Fibroblast of skin of left quadriceps (primary cell): ENCODE results near the gene FBXL14.

Experiments used
- DNase-seq, 2 experiments: peaks; one replicate each; pipeline ENCODE4 v3.0.0-alpha.2; 2013; ENCODE audit warnings: low read depth in 2 of 2

FBXL14 gene, protein sequence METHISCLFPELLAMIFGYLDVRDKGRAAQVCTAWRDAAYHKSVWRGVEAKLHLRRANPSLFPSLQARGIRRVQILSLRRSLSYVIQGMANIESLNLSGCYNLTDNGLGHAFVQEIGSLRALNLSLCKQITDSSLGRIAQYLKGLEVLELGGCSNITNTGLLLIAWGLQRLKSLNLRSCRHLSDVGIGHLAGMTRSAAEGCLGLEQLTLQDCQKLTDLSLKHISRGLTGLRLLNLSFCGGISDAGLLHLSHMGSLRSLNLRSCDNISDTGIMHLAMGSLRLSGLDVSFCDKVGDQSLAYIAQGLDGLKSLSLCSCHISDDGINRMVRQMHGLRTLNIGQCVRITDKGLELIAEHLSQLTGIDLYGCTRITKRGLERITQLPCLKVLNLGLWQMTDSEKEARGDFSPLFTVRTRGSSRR

DNA sequence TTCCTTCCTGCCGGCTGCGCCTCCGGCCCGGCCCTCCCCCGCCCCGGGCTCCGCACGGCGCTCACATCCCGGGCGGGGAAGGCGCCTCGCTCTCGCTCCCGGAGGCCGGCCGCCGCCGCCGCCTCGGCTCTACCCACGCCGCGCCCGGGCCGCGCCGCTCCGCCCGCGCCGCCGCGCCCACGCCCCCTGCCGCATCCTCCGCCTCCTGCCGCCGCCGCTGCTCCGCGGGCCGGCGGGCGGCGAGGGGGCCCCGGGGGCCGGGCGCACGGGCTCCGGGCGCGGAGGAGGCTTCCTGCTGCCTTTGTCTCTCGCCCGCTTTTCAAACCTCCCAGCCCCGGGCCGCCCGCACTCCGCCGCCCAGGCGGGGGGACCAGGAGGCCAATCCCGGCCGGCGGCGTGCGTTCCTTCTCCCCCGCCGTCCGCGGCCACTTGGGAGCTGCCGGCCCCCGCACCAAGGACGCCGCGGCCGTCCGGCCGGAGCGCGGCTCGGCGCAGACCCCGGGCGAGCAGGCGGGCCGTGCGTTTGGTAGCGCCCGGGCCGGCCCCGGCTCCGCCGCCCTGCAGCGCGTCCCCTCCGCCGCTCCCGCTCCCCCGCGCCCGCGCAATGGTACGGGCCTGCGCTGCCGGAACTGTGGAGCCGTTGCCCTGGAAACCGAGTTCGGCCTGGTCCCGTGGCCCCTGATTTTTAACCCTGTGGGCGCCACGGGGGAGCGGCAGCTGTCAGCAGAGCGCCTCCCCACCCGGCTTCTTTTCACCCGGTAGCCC, at the start of gene FBXL14:
Gene FBXL14, minus strand, starts transcription at position 321 of the 765 bp plus-strand sequence. CDS start 515 bp downstream, outside the sequence.
- DNase-seq, result no peak

DNA sequence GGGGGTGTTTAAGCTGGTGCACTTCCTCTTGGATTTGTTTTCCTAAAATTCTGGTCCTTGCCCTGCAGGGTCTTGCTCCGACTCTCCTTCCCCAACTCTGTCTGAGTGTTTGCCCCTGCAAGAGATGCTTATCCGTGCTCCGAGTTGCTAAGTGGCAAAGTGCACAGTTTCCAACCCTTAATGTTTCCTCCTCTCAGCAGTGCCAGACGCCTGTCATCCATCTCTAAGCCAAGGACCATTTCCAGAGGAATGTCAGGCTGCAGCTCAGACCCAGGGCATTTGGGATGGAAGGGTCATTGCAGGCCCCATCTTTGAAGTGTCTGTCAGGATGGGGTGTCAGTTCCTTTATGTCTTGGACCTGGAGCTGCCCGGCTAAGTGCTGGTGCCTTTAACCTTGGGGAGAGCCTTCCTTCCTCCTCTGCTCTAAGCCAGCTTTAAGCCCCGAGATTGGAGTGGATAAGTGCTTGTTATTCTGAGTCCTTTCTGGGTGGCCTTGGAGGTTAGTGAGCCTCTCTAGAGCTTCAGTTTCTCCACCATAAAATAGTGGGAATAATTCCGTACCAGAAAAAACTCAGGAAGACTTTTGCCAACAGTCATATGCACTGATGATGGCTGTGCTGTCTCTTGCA, 49.6 kb upstream of the FBXL14 start:
- DNase-seq, result no peak

DNA sequence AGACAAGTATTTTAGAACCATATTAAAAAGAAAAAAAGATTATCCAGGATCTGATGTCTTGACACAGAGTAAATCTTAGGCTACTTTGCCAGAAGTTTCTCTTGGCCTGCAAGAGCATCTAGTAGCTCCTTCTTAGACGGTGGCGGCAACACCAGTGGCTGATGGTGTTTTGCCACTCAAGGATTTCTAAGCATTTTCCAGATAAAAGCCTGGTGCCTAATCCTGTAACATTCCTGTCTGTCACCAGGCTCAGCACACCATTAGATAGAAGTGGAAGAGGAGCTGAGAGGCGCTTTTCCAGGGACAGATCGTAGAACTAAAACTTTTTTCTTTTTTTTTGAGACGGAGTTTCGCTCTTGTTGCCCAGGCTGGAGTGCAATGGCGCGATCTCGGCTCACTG, 48.7 kb upstream of the FBXL14 start:
- DNase-seq, result no peak

DNA sequence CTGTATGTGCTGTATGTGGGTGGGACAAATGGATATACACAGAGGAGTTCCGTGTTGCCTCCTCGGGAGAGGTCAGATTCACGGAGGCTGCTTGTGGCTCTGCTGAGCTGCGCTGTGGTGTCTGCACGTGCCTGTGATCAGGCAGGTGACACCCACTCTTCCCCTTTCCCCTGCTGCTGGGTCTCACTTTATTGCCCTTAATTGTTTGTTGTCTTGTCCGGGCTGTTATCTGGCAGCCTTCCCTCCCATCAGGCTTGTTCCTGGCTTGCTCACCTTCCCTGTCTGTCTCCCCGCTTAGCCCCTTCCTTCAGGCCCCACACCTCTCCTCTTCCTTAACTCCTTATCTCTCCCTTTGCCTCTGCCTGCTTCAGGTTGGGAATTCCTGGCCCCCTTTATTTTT, 48.1 kb upstream of the FBXL14 start:
- no peak for DNase-seq

DNA sequence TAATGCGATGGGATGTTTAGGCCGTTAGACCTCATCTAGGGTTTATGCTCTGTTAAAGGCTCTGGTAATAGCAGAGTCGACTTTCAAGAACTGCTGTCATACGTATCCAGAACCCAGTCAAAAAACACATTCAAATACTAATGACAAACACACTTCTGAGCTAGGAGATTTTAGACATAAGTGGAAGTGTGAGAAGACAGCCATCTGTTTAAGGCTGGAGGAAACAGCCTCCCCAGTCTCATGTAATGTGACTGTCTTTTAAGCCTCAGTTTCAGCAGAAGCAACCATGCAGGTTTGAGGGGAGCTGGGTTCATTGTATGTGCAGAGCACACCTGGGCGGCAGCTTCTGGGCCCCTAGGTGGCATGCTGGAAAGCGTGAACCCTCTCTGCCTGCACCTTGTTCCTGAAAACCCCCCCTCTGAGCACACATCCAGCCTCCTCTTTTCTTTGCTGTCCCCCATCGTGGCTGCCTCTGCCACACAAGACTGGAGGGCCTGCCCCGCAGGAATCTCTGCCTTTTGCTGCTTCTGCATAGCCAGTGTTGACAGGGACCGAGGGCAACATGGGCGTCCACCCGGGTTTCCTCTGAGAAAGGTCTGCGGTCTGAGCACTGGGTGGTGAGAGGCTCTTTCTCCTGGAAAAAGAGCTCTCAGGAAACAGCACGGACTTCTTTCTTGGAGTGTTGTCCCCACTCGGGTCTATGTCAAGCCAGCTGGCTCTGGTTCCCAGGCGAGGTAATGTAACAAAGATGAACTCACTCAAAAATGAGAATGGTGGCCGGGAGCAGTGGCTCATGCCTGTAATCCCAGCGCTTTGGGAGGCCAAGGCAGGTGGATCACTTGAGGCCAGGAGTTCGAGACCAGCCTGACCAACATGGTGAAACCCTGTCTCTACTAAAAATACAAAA, 46.2 kb upstream of the FBXL14 start:
- DNase-seq, result no peak

DNA sequence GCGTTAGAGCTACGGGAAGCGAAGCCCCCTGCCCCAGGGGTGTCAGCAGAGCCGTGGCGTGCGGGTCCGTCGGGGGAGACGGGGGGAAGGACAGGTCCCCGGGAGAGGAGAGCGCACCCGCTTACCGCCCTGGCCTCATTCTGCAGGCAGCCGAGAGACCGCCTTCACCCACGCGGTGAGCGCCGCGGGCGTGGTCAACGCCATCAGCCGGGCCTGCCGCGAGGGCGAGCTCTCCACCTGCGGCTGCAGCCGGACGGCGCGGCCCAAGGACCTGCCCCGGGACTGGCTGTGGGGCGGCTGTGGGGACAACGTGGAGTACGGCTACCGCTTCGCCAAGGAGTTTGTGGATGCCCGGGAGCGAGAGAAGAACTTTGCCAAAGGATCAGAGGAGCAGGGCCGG, 45.2 kb upstream of the FBXL14 start:
- no peak for DNase-seq

DNA sequence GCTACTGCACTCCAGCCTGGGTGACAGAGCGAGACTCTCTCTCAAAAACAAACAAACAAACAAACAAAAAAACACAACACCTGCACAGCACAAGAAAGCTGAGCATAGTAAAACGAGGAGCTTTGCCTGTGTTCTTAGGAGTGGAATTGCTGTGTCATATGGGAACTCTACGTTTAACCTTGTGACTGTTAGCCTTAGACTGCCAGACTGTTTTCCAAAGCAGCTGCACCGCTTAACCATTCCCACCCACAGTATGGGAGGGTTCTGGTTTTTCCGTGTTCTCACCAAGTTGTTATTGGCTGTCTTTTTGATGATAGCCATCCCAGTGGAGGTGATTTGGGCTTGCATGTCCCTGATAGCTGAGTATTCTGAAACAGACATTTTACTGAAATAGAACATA, 43.8 kb upstream of the FBXL14 start:
- DNase-seq, result no peak

DNA sequence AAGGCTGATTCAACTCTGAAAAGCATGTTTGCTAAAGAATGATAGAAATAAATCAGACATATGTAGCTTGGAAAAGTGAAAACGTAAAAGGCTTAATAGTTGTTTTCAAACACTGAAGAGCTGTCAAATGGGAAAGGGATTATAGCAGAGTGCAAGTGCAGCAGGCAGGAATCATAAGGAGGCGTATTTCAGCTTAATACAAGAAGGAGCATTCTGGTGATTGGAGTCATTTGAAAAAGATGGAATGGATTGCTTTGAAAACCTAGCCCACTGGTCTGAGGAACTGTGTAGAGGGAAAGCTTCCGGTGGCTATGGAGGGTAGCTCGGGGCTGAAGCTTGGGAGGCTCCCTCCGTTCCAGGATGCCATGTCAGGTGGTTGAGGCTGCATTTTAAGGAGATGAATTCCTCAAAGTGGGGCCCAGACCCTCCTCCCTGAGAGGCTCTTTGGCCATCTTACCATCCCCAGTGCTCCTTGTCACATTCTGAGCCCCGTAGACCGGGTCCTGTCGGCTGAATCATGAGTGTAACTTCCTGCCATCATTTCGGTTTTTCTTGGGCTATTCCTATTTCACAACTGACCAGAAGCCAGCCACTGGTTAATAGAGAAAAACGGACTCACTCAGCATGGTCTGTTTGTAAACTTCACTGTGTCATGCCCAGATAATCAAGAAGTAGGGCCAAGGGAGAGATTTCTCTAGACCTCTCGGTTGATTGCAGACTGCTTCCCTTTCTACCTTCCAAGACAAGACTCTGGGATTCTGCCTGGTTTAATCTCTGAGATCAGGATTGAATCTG, 41.1 kb upstream of the FBXL14 start:
- no peak for DNase-seq

DNA sequence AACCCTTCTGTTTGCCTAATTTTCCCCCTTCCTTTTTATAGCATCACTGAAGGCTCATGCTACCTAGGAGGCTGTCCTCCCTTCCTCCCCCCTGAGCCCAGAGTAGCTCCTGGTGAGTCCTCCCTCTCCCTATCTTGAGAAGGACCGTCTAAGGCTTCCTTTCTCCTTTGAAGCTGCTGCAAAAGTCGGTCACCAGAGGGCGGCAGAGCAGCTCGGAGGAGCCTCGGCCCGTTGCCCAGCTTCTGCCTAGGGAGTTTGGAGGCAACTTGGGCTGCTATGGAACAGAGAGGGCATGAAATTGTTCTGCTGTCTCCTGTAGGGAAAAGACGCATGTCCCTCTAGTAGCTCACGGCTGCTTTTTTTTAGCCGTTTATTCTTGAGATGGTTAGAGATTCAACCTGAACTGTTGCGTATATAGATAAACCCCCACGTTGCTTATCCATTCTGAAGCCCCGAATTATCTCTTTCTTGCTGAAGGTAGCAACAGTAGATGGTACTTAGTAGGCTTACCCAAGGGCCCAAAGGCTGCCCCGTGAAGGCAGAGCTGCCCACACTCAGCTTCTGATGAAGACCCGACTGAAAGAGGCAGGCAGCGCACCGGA, 40.3 kb upstream of the FBXL14 start:
- peak; percentile 42 for DNase-seq

DNA sequence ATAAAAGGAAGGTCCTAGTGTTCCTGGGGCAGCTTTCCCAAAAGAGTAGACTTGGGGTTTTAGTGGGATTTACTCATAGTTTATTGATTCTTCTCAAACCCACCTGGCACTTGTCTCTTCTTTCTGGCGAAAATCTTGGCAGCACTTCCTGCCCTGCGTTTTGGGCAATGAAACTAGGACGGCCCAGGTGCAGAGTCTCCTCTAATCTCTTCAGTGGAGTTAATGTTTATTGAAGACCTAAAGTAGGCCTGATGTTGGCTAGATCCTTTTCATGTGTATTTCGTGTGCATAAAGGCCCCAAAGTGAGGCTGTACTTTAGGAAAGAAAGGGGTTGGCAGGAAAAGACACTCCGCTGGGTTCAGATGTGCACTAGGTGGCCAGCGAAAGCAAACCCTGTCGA, 39.8 kb upstream of the FBXL14 start:
- no peak for DNase-seq

DNA sequence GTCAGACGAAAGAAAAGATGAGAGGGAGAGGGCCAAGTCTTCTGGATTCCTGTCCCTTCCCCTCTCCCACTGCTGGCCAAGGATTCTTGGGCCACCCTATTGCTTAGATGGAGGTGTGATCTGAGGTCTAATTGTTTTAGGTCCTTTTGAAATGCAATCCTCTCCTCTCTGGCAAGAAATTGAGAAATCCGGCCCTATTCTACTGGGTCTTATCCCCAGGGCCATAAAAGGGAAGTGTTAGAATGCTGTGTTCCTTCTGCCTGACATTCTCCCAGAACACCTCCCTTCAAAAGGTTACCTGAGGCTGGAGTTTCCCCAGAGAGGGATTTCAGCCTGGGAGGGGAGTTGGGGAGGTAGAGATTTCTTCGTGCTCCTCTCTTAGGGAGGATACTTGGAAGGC, 39.1 kb upstream of the FBXL14 start:
- no peak for DNase-seq

DNA sequence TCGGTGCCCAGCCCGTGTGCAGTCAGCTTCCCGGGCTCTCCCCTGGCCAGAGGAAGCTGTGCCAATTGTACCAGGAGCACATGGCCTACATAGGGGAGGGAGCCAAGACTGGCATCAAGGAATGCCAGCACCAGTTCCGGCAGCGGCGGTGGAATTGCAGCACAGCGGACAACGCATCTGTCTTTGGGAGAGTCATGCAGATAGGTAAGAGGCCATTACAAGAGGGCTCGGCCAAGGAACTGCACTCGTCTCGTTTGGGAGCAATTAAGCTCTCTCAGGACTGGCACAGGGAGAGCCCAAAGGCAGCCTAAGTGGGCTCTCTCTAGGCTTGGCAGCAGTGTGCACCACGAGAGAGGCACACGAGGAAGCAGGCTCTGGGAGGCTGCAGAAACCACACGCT, 38.3 kb upstream of the FBXL14 start:
- DNase-seq, result no peak

DNA sequence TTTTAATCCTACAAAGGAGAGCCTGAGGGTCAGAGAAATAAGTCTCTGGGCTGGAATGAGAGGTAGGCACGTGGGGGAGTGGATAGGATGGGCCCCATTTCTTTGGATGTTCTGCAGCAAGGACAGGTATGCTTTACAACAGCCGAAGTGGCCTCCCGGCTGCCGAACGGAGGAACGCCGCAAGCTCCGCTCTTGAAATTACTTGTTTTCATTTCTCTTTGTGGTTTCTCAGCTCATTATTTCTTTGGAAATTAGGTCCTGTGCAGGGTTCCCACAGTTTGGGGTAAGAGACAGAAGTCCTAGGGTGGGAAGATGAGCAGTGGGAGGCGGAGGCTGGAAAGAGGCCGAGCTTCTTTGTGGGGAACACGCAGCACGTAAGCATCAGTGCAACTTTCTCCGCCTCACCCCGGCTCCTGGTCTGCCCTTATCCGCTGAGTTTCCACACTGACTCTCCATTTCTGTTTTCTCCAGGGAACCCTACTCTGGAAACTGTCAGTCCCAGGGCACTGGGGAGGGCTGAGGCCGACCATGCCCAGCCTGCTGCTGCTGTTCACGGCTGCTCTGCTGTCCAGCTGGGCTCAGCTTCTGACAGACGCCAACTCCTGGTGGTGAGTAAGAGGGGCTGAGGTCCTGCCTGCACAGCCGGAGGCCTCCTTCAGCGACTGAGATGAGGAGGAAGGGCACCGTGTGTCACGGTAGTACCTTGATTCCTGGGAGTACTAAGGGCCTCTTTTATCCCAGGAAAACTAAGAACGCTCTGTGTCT, 36.6 kb upstream of the FBXL14 start:
- no peak for DNase-seq

DNA sequence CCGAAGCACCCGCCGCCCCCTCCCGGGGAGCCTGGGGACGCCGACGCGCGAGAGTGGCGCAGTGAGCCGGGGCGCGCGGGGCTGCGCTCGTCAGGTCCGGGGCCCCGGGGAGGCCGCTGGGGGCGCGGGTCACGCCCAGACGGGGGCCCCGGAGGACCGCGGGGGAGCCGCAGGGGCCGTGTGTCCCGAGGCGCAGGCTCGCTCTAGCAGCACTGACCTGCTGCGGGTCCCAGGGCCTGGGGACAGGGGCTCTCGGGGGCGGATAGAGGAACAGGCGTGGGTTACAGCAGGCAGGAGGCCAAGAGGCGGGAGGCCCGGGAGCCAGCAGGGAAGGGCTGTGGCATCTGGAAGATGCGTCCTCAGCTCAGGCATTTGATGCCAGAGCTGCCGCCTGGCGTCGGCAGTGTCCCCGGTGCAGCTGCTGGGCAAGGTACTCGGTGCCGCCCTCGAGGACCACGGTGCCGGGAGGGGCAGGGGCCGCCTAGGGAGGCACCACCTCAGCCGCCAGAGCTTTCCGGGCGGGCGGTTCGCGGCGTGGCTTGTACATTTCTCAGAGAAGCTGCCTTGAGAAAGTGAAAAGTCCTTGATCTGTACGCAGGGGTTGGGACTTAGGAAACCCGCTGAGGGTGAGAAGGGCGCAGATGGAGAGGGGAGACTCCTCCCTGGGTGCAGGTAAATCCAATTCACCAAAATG, 35.9 kb upstream of the FBXL14 start:
- DNase-seq, result no peak

DNA sequence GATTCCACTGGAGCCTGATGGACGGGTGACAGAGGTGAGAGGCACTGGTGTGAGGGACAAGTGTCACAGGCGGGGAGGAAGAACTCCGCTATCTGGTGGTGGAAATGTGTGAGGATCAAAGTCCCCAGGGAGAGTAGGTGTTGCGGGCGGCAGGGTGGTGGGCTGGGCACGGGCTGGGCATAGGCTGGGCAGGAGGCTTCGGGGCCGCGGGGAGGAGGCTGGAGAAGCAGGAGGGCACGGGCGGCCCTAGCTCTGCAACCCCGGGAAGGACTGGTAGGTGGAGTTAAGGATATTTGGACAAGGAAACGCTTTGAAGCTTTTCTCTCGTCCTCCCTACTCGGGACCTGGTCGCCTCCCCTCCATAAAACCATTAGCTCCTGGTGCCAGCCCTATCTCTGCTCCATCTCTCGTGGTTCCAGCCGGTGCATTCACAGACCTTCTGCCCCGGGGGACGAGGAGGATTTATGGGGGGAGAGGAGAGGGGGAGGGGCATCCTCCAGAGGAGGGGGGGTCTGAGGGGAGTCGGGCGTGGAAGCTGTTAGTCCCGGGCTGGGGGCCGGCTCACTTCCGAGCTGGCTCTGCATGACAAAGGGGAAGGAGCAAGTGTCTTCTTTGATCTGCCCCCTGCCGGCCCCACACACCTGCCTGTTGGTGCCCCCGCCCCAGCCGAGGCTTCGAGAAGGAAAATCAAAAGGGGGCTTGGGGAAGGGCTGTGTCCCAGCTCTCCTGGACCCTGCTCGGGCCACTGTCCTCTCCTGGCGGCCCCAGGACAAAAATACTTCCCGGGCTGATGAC, 35.2 kb upstream of the FBXL14 start:
- no peak for DNase-seq

DNA sequence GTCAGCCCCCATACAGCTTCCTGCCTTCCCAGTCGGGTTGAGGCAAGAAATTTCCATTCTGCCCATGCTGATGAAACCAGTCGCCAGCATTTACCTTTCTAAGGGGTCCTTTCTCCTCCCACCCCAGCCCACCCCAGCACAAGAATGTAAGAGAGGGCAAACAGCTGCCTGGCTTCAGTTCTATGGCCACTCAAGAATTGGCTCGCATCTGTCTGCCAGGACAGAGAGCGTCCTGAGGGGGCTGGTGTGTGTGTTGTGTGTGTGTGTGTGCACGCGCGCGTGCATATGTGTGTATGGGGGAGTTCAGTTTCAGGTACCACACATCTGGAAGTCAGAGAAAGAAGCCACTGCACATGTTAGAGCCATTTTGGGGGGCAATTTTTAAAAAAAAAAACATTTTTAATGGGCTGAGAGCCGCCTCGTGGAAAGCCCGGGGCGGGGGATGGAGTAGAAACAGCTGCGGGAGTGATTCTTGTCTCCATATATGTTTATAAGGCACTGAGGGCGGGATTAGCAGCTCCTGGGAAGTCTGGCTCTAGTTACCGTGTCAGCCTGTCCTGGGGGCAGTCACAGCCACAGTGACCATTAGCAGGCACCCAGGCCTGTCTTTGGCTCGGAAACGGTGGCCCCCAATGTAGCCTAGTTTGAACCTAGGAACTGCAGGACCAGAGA, 34.4 kb upstream of the FBXL14 start, which contains the start of gene WNT5B:
Gene WNT5B, plus strand, starts transcription at position 566 of the 672 bp plus-strand sequence. CDS start 2,124 bp downstream, outside the sequence.
- no peak for DNase-seq

DNA sequence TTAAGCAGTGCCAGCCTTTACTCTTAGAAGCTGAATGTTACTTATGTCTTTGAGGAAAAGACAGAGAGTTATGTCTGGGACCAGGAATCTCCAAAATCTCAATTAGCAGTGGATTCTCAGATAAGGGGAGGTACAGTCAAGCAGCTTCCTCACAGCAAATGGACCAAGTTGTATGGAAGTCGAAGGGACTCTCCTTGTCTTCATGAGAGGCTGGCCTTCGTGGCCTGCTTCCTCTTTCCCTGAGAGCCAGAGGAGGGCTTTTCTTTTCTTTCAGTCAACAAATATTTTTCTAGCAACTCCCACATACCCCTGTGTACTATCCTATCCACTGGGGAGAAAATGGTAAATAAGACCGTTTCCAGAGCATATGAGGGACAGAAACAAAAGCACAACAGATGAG, 28.0 kb upstream of the FBXL14 start:
- DNase-seq, result no peak
